GM12865 (cell line): Measurements from ENCODE around the gene MAN2A1.

Source experiments
- DNase-seq: peaks from one replicate; pipeline ENCODE4 v3.0.0; 2010; ENCODE audit warnings: low read depth
- H3K4me3 ChIP-seq: 2 replicates; pipeline ENCODE4 v1.5.1; 2011; ENCODE audit warnings: mild to moderate bottlenecking, low read depth, low read length, control low read depth
- TF ChIP-seq, protein P1 (sequence below): IDR thresholded peaks from 2 replicates; pipeline ENCODE4 v1.5.1; 2011; ENCODE audit warnings: low read length, control low read depth, low read depth, inconsistent platforms; ENCODE audit not compliant: insufficient read depth; ENCODE audit errors: missing control alignments

The MAN2A1 gene

GRCh38 chr5:109711673-109712072 is 21.9 kb downstream of the MAN2A1 start:
- no peak overlapping the region for H3K4me3 ChIP-seq
- no peak for DNase-seq
- TF ChIP-seq, protein P1, sequence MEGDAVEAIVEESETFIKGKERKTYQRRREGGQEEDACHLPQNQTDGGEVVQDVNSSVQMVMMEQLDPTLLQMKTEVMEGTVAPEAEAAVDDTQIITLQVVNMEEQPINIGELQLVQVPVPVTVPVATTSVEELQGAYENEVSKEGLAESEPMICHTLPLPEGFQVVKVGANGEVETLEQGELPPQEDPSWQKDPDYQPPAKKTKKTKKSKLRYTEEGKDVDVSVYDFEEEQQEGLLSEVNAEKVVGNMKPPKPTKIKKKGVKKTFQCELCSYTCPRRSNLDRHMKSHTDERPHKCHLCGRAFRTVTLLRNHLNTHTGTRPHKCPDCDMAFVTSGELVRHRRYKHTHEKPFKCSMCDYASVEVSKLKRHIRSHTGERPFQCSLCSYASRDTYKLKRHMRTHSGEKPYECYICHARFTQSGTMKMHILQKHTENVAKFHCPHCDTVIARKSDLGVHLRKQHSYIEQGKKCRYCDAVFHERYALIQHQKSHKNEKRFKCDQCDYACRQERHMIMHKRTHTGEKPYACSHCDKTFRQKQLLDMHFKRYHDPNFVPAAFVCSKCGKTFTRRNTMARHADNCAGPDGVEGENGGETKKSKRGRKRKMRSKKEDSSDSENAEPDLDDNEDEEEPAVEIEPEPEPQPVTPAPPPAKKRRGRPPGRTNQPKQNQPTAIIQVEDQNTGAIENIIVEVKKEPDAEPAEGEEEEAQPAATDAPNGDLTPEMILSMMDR = no peak

GRCh38 chr5:109713453-109713852 is 23.7 kb downstream of the MAN2A1 start:
- TF ChIP-seq, protein P1 = no peak
- H3K4me3 ChIP-seq = no peak overlapping the region
- no peak for DNase-seq

DNA sequence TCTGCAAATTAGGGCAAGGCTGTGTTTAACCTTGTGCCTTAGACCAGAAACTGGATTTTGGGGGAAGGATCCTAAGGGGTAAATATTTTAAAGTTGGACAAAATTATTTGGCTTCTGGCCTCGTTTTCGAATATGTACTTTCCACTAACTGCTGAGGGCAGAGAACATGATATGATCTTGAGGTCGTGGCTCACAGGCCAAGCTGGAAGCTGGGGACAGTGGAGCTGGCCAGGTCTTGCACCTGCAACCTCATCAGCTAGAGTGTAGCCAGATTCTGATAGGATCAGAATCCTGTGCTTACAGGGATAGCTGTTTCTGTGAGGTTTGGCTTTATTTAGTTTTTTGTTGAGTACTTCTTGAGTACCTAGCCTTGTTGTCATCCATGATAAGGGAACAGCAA is 24.9 kb downstream of the MAN2A1 start:
- no peak for DNase-seq
- TF ChIP-seq, protein P1 = no peak
- H3K4me3 ChIP-seq = no peak overlapping the region

- no peak overlapping the region for H3K4me3 ChIP-seq
- TF ChIP-seq, protein P1 = no peak
- no peak for DNase-seq
Observed at GRCh38 chr5:109718216-109718615, 28.5 kb downstream of the MAN2A1 start.

DNA sequence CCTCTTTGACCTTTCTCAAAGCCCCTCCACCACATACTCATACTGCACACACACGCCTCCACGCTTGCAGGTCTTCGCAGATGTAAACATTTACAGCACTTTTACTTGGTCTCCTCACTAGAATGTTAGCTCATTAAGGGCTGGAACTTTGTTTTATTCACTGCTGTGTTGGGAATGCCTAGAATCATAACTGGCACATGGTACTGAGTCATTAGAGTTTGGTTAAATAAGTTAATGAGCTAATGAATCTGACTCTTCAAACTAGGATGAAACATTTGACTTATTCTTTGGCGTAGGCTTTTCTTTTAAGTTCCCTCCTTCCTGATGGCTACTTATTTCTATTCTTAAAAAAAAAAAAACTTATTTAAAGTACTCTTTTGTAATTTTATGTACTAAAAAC is 28.9 kb downstream of the MAN2A1 start:
- H3K4me3 ChIP-seq = no peak overlapping the region
- TF ChIP-seq, protein P1 = no peak
- no peak for DNase-seq

GRCh38 chr5:109719978-109720377 is 30.3 kb downstream of the MAN2A1 start:
- no peak for DNase-seq
- no peak overlapping the region for H3K4me3 ChIP-seq
- TF ChIP-seq, protein P1 = no peak

GRCh38 chr5:109721741-109722140 is 32.0 kb downstream of the MAN2A1 start:
- H3K4me3 ChIP-seq = no peak overlapping the region
- DNase-seq = no peak
- TF ChIP-seq, protein P1 = no peak
